ENCODE measurements around the gene TICAM1. TPM values are rescaled to one million over a fixed set of nuclear protein-coding genes. Genes with fewer than 3 reads are reported as not detected.

The TICAM1 gene
- total and polyA plus RNA-seq, 2 of the 8 experiments (the other 6 are each of a cell fraction or from before 2014, with no cell fraction given), result 0.41 to 0.65 TPM

DNA sequence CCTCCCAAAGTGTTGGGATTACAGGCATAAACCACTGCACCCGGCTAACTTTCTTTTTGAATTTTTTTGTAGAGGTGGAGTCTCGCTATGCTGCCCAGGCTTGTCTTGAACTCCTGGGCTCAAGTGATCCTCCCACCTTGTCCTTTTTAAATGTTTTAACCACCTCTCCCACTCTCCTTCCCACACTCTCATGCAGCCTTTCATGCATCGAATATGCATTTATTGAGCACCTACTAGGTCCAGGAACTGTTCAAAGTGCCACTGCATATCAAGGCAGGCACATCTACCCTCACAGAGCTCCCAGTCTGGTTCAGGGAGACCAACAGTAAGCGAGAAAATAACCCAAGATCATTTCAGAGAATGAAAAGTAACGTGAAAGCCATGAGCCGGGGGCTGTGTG lies 1.2 kb downstream of the TICAM1 start:
- Histone ChIP-seq H3K79me1 (ENCODE audit: low read depth, low read length) (no peaks in the 10 kb centered on the region), H3K79me2 (ENCODE audit: control insufficient read depth in 1 of 2, insufficient read depth in 2 of 2, low read length in 2 of 2) (no peaks in the 10 kb centered on the region), H3K18ac (ENCODE audit: extremely low read depth, low read length) (no peak overlapping the region), H2BK5ac (ENCODE audit: low read depth, low read length) (no peak overlapping the region), H2BK120ac (replicated peaks; ENCODE audit: low read depth, low read length) (no peak overlapping the region), H3K27ac (ENCODE audit: low read depth, low read length) (no peak overlapping the region), H4K8ac (ENCODE audit: extremely low read depth, insufficient read depth, low read length) (no peak overlapping the region), H3K56ac (replicated peaks; ENCODE audit: insufficient read length, low read depth, low read length) (no peak overlapping the region), H4K5ac (ENCODE audit: insufficient read length, low read depth, low read length) (no peak overlapping the region), H3K36me3 (ENCODE audit: control insufficient read depth in 2 of 4, insufficient read depth in 4 of 4, low read length in 3 of 4) (no peaks in the 10 kb centered on the region), H2BK20ac (ENCODE audit: low read length) (no peak overlapping the region), H3K23me2 (ENCODE audit: low read depth, low read length) (no peaks in the 10 kb centered on the region), H3K4me3 (ENCODE audit: extremely low read depth in 1 of 4, insufficient read depth in 2 of 4, low read depth in 3 of 4, low read length in 4 of 4) (no peak overlapping the region), H3K9ac (replicated peaks in 1 of 4; ENCODE audit: extremely low read depth in 1 of 4, low read depth in 3 of 4, low read length in 3 of 4) (no peak overlapping the region), H3K23ac (ENCODE audit: insufficient read length) (no peak overlapping the region), H3K14ac (ENCODE audit: insufficient read length) (no peak overlapping the region), H3K4me1 (replicated peaks in 1 of 4; ENCODE audit: control insufficient read depth in 3 of 4, insufficient read depth in 4 of 4, low read length in 3 of 4) (no peaks in the 10 kb centered on the region), H3K27me3 (replicated peaks in 1 of 4; ENCODE audit: control insufficient read depth in 3 of 4, extremely low read depth in 1 of 4, insufficient read depth in 3 of 4, low read length in 3 of 4) (peaks cover 0 to 16% (median 12%) of the 10 kb centered on the region in 4 experiments; a peak in 6 of 7 replicates), H2AFZ (ENCODE audit: low read length) (no peak overlapping the region), H4K91ac (replicated peaks; ENCODE audit: insufficient read length, low read length) (no peak overlapping the region), H2BK12ac (ENCODE audit: low read depth, low read length) (no peak overlapping the region), H4K20me1 (replicated peaks in 1 of 2; ENCODE audit: control insufficient read depth in 1 of 2, insufficient read depth in 2 of 2, low read length in 2 of 2) (no peaks in the 10 kb centered on the region), H3K4ac (replicated peaks; ENCODE audit: insufficient read length, low read depth, low read length) (no peak overlapping the region), H3K9me3 (ENCODE audit: insufficient read depth in 2 of 2, low read depth in 1 of 2, low read length in 1 of 2) (no peaks in the 10 kb centered on the region), H3K4me2 (ENCODE audit: insufficient read depth in 1 of 2, low read depth in 2 of 2, low read length in 2 of 2) (no peak overlapping the region), H2AK5ac (ENCODE audit: low read depth, low read length) (no peak overlapping the region), H2BK15ac (ENCODE audit: low read length) (no peak overlapping the region)
- TF ChIP-seq RXRA (IDR thresholded peaks at IDR 0.05; ENCODE audit: insufficient read depth, low read depth, low read length) (no peak), SAP30 (IDR thresholded peaks at IDR 0.05; ENCODE audit: insufficient read depth, insufficient replicate concordance, low read length) (no peak), POLR2AphosphoS5 (IDR thresholded peaks at IDR 0.05; ENCODE audit: low read depth, low read length) (no peak), HDAC6 (IDR thresholded peaks at IDR 0.05; ENCODE audit: low read depth, low read length) (no peak), RNF2 (IDR thresholded peaks at IDR 0.05; ENCODE audit: borderline replicate concordance, low read depth, low read length, missing control alignments, poor library complexity, severe bottlenecking) (no peak), ZNF274 (IDR thresholded peaks at IDR 0.05; ENCODE audit: borderline replicate concordance, extremely low read depth, low read length) (no peak), BRCA1 (IDR thresholded peaks at IDR 0.05; ENCODE audit: low read depth, low read length) (no peak), RBBP5 (IDR thresholded peaks at IDR 0.05; ENCODE audit: borderline replicate concordance, low read depth, low read length) (no peak), SIN3A (conservative IDR thresholded peaks at IDR 0.05 in 1 of 2, IDR thresholded peaks at IDR 0.05 in 1 of 2; ENCODE audit: low read depth in 1 of 2, low read length in 2 of 2) (no peak), JUND (IDR thresholded peaks at IDR 0.05; ENCODE audit: low read length) (no peak)
- TF ChIP-seq, protein P1, sequence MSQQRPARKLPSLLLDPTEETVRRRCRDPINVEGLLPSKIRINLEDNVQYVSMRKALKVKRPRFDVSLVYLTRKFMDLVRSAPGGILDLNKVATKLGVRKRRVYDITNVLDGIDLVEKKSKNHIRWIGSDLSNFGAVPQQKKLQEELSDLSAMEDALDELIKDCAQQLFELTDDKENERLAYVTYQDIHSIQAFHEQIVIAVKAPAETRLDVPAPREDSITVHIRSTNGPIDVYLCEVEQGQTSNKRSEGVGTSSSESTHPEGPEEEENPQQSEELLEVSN (IDR thresholded peaks at IDR 0.05), result no peak
- WGBS, 2 experiments (ENCODE audit: extremely low coverage in 1 of 2, insufficient coverage in 1 of 2, insufficient read length in 1 of 2, insufficient replicate concordance in 2 of 2, low coverage in 1 of 2, low lambda C conversion rate in 2 of 2, missing lambda C conversion rate in 1 of 2), result 87% methylated on average over 6 of the region's 6 CpGs; no CpG with 5 or more reads in 1 of the 2 experiments
- FAIRE-seq (no peak), DNase-seq (ENCODE audit: low read depth in 1 of 2, low spot score in 2 of 2) (no peak)
- ChIA-PET CTCF (ENCODE audit: partially characterized antibody) (interaction anchor here (0.7 to 1.6 kb wide), 4 partner anchors 21 to 97 kb away, joined by 3 to 5 read pairs (median 3); no protein-coding TSS in a partner anchor), POLR2A (ENCODE audit: partially characterized antibody) (no interaction called here)

Measured in H1 (cell line).